ENCODE results near the gene AOPEP. TPM values are rescaled to one million over a fixed set of nuclear protein-coding genes. Genes with fewer than 3 reads are reported as not detected.

Gene AOPEP
- total RNA-seq, 1 experiment from 2014 or later = 15.0 TPM

DNA sequence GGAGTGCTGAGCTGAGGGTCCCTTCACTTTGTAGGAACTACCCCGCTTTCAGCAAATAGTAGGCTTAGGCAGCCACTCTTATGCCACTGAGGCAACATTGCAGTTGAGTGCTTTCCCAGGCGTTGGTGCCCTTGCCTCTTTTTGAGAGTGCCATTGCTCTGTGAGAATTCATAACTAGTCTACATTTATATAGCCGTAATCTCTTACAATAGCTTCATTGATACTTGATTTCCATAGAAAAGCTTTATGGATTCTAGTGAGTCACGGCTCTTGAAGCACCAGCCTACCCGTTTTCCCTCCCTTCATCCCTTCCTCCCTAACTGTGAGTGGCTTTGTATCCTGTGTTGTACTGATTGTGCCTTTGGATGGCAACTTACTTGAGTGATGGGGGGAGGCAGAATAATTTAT lies 283.9 kb downstream of the AOPEP start:
- H3K56ac ChIP-seq (ENCODE audit: insufficient read length, low read depth, low read length) = no peak overlapping the region
- Mint-ChIP-seq H3K27ac (no peak overlapping the region), H3K9me3 (no peaks in the 10 kb centered on the region), H3K4me3 (no peak overlapping the region), H3K4me1 (peaks cover under 1 to 3% of the 10 kb centered on the region in 2 experiments; a peak in 3 of 4 replicates), H3K27me3 (ENCODE audit: low read depth) (peaks cover 20% of the 10 kb centered on the region), H3K36me3 (ENCODE audit: insufficient read depth in 1 of 3, low read depth in 3 of 3) (no peaks in the 10 kb centered on the region; a peak in 2 of 7 replicates)
- H3K18ac ChIP-seq (ENCODE audit: insufficient read length, low read depth, low read length) = no peak overlapping the region
- TF ChIP-seq, protein P1, sequence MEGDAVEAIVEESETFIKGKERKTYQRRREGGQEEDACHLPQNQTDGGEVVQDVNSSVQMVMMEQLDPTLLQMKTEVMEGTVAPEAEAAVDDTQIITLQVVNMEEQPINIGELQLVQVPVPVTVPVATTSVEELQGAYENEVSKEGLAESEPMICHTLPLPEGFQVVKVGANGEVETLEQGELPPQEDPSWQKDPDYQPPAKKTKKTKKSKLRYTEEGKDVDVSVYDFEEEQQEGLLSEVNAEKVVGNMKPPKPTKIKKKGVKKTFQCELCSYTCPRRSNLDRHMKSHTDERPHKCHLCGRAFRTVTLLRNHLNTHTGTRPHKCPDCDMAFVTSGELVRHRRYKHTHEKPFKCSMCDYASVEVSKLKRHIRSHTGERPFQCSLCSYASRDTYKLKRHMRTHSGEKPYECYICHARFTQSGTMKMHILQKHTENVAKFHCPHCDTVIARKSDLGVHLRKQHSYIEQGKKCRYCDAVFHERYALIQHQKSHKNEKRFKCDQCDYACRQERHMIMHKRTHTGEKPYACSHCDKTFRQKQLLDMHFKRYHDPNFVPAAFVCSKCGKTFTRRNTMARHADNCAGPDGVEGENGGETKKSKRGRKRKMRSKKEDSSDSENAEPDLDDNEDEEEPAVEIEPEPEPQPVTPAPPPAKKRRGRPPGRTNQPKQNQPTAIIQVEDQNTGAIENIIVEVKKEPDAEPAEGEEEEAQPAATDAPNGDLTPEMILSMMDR (conservative IDR thresholded peaks at IDR 0.05) = no peak
- no peak overlapping the region for H4K5ac ChIP-seq (ENCODE audit: insufficient read length, low read depth, low read length)
- no peak overlapping the region for H4K8ac ChIP-seq (replicated peaks; ENCODE audit: insufficient read length, low read depth, low read length)
- no peaks in the 10 kb centered on the region for H3K23me2 ChIP-seq (ENCODE audit: insufficient read length, low read depth, low read length, poor library complexity, severe bottlenecking)
- H3K4ac ChIP-seq (ENCODE audit: low read depth, low read length) = no peak overlapping the region
- H2BK5ac ChIP-seq (ENCODE audit: insufficient read length, low read length) = no peak overlapping the region
- no peaks in the 10 kb centered on the region for H3K9me3 ChIP-seq (ENCODE audit: control insufficient read depth, low read depth, low read length)
- H2BK20ac ChIP-seq (ENCODE audit: low read depth, low read length, poor library complexity, severe bottlenecking) = no peak overlapping the region
- no peaks in the 10 kb centered on the region; the same call in 1 of the 2 replicates for H3K27me3 ChIP-seq (ENCODE audit: insufficient read depth, low read length)
- no peaks in the 10 kb centered on the region for H3K79me1 ChIP-seq (ENCODE audit: insufficient read depth, low read depth, low read length, poor library complexity, severe bottlenecking)
- H4K91ac ChIP-seq (ENCODE audit: insufficient read length, low read depth, low read length) = no peak overlapping the region
- H3K9ac ChIP-seq (ENCODE audit: extremely low read depth, insufficient read length, low read length) = no peak overlapping the region
- H4K20me1 ChIP-seq (ENCODE audit: control insufficient read depth, insufficient read depth, insufficient read length) = no peaks in the 10 kb centered on the region
- H2AFZ ChIP-seq (ENCODE audit: low read length) = no peak overlapping the region
- H2BK15ac ChIP-seq (ENCODE audit: low read depth, low read length) = no peak overlapping the region
- no peak overlapping the region for H2BK12ac ChIP-seq (ENCODE audit: insufficient read length, low read depth, low read length)
- no peak overlapping the region for H3T11ph ChIP-seq (ENCODE audit: low read length)
- no peak overlapping the region for H3K27ac ChIP-seq (ENCODE audit: insufficient read length, low read depth, low read length)
- no peak overlapping the region for H3K23ac ChIP-seq (ENCODE audit: insufficient read length, low read depth, low read length)
- H3K4me2 ChIP-seq (ENCODE audit: insufficient read depth, insufficient read length, low read length) = no peak overlapping the region
- H2BK120ac ChIP-seq (ENCODE audit: low read depth, low read length, poor library complexity, severe bottlenecking) = no peak overlapping the region
- DNase-seq = no peak
- H3K14ac ChIP-seq (ENCODE audit: insufficient read depth, low read length) = no peak overlapping the region
- H3K79me2 ChIP-seq (ENCODE audit: insufficient read depth, low read length) = no peaks in the 10 kb centered on the region
- no CpG with 5 or more reads among the region's 5 CpGs for WGBS (ENCODE audit: extremely low coverage, insufficient read length, low lambda C conversion rate)
- H3K4me1 ChIP-seq (ENCODE audit: insufficient read depth, low read length) = no peaks in the 10 kb centered on the region
- no peak overlapping the region for H2AK5ac ChIP-seq (ENCODE audit: insufficient read length, low read length)
